Esophagus squamous epithelium (tissue), 4 donors: ENCODE data around the gene IMPG2.

Experiments
- POLR2A ChIP-seq, 4 donors: fragments of 450-650 bp; IDR thresholded peaks; one replicate each; pipeline ENCODE4 v1.6.1; 2017; ENCODE audit warnings: antibody characterized with exemption in 4 of 4, mild to moderate bottlenecking in 4 of 4, moderate library complexity in 3 of 4
- TF ChIP-seq, protein P1 (sequence below), 6 experiments: fragments of 450-650 bp in 4 of 6; fragments of 200-600 bp in 2 of 6; sonication (generic) in 2 of 6; IDR thresholded peaks; one replicate each; pipeline ENCODE4 v1.5.1; 2016 to 2019; ENCODE audit warnings: antibody characterized with exemption in 6 of 6, mild to moderate bottlenecking in 4 of 6, moderate library complexity in 4 of 6

DNA sequence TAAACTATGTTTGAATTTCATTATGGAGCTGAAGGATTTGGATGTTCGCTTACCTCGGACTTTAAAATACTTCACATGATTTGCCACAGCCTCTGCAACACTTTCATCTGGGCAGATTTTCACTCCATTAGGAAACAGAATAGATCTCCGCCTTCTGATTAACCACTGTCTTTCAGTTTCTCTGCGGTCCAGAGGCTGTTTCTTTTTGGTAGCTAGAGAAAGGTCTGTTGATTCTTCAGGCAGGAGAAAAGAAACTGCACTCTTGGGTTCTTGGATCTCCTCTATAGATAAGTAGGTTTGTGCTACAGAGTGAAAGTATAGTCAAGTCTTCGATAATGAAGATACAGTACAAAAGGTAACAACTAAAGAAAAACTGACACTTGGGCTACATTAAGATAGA, 844 bp downstream of the IMPG2 start:
- TF ChIP-seq, protein P1, sequence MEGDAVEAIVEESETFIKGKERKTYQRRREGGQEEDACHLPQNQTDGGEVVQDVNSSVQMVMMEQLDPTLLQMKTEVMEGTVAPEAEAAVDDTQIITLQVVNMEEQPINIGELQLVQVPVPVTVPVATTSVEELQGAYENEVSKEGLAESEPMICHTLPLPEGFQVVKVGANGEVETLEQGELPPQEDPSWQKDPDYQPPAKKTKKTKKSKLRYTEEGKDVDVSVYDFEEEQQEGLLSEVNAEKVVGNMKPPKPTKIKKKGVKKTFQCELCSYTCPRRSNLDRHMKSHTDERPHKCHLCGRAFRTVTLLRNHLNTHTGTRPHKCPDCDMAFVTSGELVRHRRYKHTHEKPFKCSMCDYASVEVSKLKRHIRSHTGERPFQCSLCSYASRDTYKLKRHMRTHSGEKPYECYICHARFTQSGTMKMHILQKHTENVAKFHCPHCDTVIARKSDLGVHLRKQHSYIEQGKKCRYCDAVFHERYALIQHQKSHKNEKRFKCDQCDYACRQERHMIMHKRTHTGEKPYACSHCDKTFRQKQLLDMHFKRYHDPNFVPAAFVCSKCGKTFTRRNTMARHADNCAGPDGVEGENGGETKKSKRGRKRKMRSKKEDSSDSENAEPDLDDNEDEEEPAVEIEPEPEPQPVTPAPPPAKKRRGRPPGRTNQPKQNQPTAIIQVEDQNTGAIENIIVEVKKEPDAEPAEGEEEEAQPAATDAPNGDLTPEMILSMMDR (IDR thresholded peaks at IDR 0.05), result no peak
- no peak for TF ChIP-seq POLR2A (IDR thresholded peaks at IDR 0.05)
